Neural cell (in vitro differentiated cells): Measurements from ENCODE around the gene MLPH. TPM values are rescaled to one million over a fixed set of nuclear protein-coding genes. Genes with fewer than 3 reads are reported as not detected.

ENCODE experiments used
- H2AFZ ChIP-seq: fragments of 200-600, 300-800 bp; sonication (generic), shearing (Covaris generic); 2 replicates; pipeline ENCODE4 v1.6.0; 2014; ENCODE audit warnings: low read depth, mild to moderate bottlenecking, antibody characterized with exemption, low read length, moderate library complexity
- H3F3A ChIP-seq: fragments of 200-600 bp; shearing (Covaris generic); 2 replicates; pipeline ENCODE4 v1.6.1; 2016; ENCODE audit warnings: mild to moderate bottlenecking, moderate library complexity, mixed read lengths, antibody characterized with exemption, low read length; ENCODE audit not compliant: insufficient read depth, poor library complexity, severe bottlenecking
- H3K27ac ChIP-seq: fragments of 200-600, 300-800 bp; sonication (generic), shearing (Covaris generic); 2 replicates; pipeline ENCODE4 v1.5.1; 2014; ENCODE audit warnings: mild to moderate bottlenecking, low read length, moderate library complexity
- H3K27me3 ChIP-seq: fragments of 300-800, 200-600 bp; sonication (generic), shearing (Covaris generic); 2 replicates; pipeline ENCODE4 v1.6.0; 2014; ENCODE audit warnings: mild to moderate bottlenecking, low read depth, low read length, moderate library complexity; ENCODE audit not compliant: insufficient read depth
- H3K36me3 ChIP-seq: fragments of 300-800, 200-600 bp; sonication (generic), shearing (Covaris generic); 2 replicates; pipeline ENCODE4 v1.5.1; 2014; ENCODE audit warnings: mild to moderate bottlenecking, antibody characterized with exemption, low read length, moderate library complexity; ENCODE audit not compliant: insufficient read depth
- H3K4me2 ChIP-seq: fragments of 300-800, 200-600 bp; sonication (generic), shearing (Covaris generic); 2 replicates; pipeline ENCODE4 v1.6.0; 2014; ENCODE audit warnings: mild to moderate bottlenecking, low read length
- H3K4me3 ChIP-seq: fragments of 300-800, 200-600 bp; sonication (generic), shearing (Covaris generic); 2 replicates; pipeline ENCODE4 v1.5.1; 2014; ENCODE audit warnings: mild to moderate bottlenecking, low read length, moderate library complexity
- H3K79me2 ChIP-seq: fragments of 200-600 bp; shearing (Covaris generic); replicated peaks from 2 replicates; pipeline ENCODE4 v1.6.0; 2014; ENCODE audit warnings: mild to moderate bottlenecking, low read length, moderate library complexity; ENCODE audit not compliant: insufficient read depth
- H3K9ac ChIP-seq: fragments of 300-800, 200-600 bp; sonication (generic), shearing (Covaris generic); 2 replicates; pipeline ENCODE4 v1.6.1; 2016; ENCODE audit warnings: mild to moderate bottlenecking, low read length, mixed read lengths
- H3K9me2 ChIP-seq: fragments of 200-600 bp; shearing (Covaris generic); 2 replicates; pipeline ENCODE4 v1.6.1; 2016; ENCODE audit warnings: mild to moderate bottlenecking, low read length, mixed read lengths; ENCODE audit not compliant: insufficient read depth
- H3K9me3 ChIP-seq: fragments of 200-600, 300-800 bp; sonication (generic), shearing (Covaris generic); 2 replicates; pipeline ENCODE4 v1.6.1; 2016; ENCODE audit warnings: mild to moderate bottlenecking, mixed run types, low read length, moderate library complexity, mixed read lengths
- H4K20me1 ChIP-seq: fragments of 200-600 bp; shearing (Covaris generic); 2 replicates; pipeline ENCODE4 v1.6.1; 2016; ENCODE audit warnings: mild to moderate bottlenecking, mixed run types; ENCODE audit not compliant: insufficient read depth
- CTCF ChIP-seq: fragments of 450-650 bp; IDR thresholded peaks from 2 replicates; pipeline ENCODE4 v1.5.1; 2014; ENCODE audit warnings: antibody characterized with exemption, mild to moderate bottlenecking, moderate library complexity; ENCODE audit not compliant: poor library complexity, severe bottlenecking
- EP300 ChIP-seq: fragments of 450-650 bp; conservative IDR thresholded peaks from 2 replicates; pipeline ENCODE4 v1.6.1; 2014; ENCODE audit warnings: antibody characterized with exemption, mild to moderate bottlenecking, moderate library complexity; ENCODE audit not compliant: poor library complexity, severe bottlenecking
- EZH2 ChIP-seq: fragments of 200-600, 300-800 bp; shearing (Covaris generic), sonication (generic); IDR thresholded peaks from 2 replicates; pipeline ENCODE4 v1.6.1; 2014; ENCODE audit warnings: antibody characterized with exemption, low read length, borderline replicate concordance, mild to moderate bottlenecking; ENCODE audit not compliant: insufficient read depth, poor library complexity, severe bottlenecking
- MXI1 ChIP-seq: fragments of 450-650 bp; conservative IDR thresholded peaks from 2 replicates; pipeline ENCODE4 v1.6.1; 2014; ENCODE audit warnings: antibody characterized with exemption, mild to moderate bottlenecking; ENCODE audit not compliant: poor library complexity, severe bottlenecking
- POLR2AphosphoS5 ChIP-seq: IDR thresholded peaks from 2 replicates; pipeline ENCODE4 v1.6.1; 2012
- RAD21 ChIP-seq: fragments of 450-650 bp; conservative IDR thresholded peaks from 2 replicates; pipeline ENCODE4 v1.6.1; 2014; ENCODE audit warnings: antibody characterized with exemption, mild to moderate bottlenecking, moderate library complexity
- SMC3 ChIP-seq: fragments of 450-650 bp; conservative IDR thresholded peaks from 2 replicates; pipeline ENCODE4 v1.6.1; 2014; ENCODE audit warnings: antibody characterized with exemption, mild to moderate bottlenecking, moderate library complexity; ENCODE audit not compliant: poor library complexity
- TAF1 ChIP-seq: IDR thresholded peaks from 2 replicates; pipeline ENCODE4 v1.6.1; 2012; ENCODE audit warnings: low read depth
- polyA plus RNA-seq: library from polyadenylated mRNA; depleted of rRNA; stranded (reverse); fragments of >200 nt; gene quantifications from 2 replicates; pipeline ENCODE4 v1.2.3, GENCODE V29; 2014
- TF ChIP-seq, protein P1 (sequence below): IDR thresholded peaks from 2 replicates; pipeline ENCODE4 v1.6.1; 2012; ENCODE audit warnings: borderline replicate concordance

The MLPH gene
- polyA plus RNA-seq, 1 donor from 2014 or later: not detected

DNA sequence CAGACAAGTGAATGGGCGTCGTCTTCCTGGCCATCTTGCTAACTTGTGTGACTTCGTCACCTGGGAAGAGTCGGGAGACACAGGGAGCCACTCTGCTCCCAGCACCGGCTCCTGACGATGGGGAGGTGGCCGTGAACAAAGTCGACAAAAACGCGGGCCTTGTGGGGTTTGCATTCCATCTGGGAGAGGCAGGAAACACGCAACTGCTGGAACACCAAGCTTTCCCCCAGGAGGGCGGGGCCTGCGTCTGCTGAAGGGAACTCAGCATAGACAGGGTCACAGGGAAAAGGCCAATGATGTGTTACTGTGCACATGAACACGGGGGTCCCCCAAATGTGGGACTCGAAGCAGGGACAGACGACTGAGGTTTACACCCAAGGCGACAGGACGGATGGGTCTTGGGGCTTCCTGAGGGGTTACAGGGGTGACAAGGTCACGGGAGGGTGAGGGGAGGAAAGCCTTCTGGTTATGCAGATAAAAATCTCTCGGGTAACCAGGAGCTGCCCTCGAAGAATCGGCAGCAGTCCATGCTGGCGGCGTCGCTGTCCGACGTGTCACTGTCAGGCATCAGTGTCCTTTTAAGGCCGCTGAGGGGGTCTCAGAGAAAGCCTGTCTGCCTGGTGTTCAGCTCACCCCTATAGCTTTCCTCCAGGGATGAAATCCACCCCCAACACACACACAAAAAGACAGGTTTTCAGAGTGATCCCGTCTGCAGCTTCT, 51.1 kb downstream of the MLPH start (continued):
- TF ChIP-seq POLR2AphosphoS5 (no peak), SMC3 (no peak), RAD21 (no peak), MXI1 (no peak)

GRCh38 chr2:237538901-237539300, 51.9 kb downstream of the MLPH start:
- no peaks in the 10 kb centered on the region for H4K20me1 ChIP-seq
- no peak for TF ChIP-seq RAD21
- TF ChIP-seq EP300: no peak
- no peak for TF ChIP-seq TAF1
- TF ChIP-seq EZH2: no peak
- no peak for TF ChIP-seq CTCF
- TF ChIP-seq SMC3: no peak
- no peak overlapping the region for H3K9ac ChIP-seq
- no peaks in the 10 kb centered on the region for H3K36me3 ChIP-seq
- H3K9me2 ChIP-seq: no peaks in the 10 kb centered on the region
- no peaks in the 10 kb centered on the region for H3F3A ChIP-seq
- no peak overlapping the region for H3K4me2 ChIP-seq
- no peaks in the 10 kb centered on the region for H3K9me3 ChIP-seq
- no peak overlapping the region for H3K27ac ChIP-seq
- H2AFZ ChIP-seq: no peak overlapping the region
- H3K79me2 ChIP-seq: no peaks in the 10 kb centered on the region
- no peak overlapping the region for H3K4me3 ChIP-seq
- H3K27me3 ChIP-seq: no peaks in the 10 kb centered on the region

DNA sequence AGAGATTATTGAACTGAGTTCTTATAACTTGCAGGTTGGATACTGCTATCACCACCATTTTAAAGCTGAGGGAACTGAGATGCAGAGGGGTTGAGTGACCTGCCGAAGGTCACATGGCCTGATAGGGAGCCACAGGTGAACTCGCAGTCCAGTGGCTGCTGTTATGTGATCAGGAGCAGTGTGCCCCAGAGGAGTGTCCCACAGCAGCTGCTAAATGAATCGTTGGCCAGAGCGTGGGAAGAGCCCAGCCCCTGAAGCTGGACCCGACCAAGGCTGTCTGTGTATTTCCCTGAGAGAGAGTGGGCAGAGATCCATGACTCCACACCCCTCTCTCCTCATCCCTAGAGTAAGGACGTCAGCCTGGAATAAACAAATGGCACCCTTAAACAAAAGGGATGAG, 52.6 kb downstream of the MLPH start:
- H3K4me3 ChIP-seq: no peak overlapping the region
- no peaks in the 10 kb centered on the region for H3K79me2 ChIP-seq
- H3K9me3 ChIP-seq: no peaks in the 10 kb centered on the region
- no peaks in the 10 kb centered on the region for H3K36me3 ChIP-seq
- H4K20me1 ChIP-seq: no peaks in the 10 kb centered on the region
- no peaks in the 10 kb centered on the region for H3F3A ChIP-seq
- no peak overlapping the region for H3K9ac ChIP-seq
- no peaks in the 10 kb centered on the region for H3K9me2 ChIP-seq
- no peak overlapping the region for H2AFZ ChIP-seq
- no peak overlapping the region for H3K4me2 ChIP-seq
- TF ChIP-seq, protein P1, sequence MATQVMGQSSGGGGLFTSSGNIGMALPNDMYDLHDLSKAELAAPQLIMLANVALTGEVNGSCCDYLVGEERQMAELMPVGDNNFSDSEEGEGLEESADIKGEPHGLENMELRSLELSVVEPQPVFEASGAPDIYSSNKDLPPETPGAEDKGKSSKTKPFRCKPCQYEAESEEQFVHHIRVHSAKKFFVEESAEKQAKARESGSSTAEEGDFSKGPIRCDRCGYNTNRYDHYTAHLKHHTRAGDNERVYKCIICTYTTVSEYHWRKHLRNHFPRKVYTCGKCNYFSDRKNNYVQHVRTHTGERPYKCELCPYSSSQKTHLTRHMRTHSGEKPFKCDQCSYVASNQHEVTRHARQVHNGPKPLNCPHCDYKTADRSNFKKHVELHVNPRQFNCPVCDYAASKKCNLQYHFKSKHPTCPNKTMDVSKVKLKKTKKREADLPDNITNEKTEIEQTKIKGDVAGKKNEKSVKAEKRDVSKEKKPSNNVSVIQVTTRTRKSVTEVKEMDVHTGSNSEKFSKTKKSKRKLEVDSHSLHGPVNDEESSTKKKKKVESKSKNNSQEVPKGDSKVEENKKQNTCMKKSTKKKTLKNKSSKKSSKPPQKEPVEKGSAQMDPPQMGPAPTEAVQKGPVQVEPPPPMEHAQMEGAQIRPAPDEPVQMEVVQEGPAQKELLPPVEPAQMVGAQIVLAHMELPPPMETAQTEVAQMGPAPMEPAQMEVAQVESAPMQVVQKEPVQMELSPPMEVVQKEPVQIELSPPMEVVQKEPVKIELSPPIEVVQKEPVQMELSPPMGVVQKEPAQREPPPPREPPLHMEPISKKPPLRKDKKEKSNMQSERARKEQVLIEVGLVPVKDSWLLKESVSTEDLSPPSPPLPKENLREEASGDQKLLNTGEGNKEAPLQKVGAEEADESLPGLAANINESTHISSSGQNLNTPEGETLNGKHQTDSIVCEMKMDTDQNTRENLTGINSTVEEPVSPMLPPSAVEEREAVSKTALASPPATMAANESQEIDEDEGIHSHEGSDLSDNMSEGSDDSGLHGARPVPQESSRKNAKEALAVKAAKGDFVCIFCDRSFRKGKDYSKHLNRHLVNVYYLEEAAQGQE: no peak
- TF ChIP-seq MXI1 (no peak), EP300 (no peak), CTCF (no peak), SMC3 (no peak), POLR2AphosphoS5 (no peak), TAF1 (no peak), RAD21 (no peak), EZH2 (no peak)
- no peaks in the 10 kb centered on the region for H3K27me3 ChIP-seq
- H3K27ac ChIP-seq: no peak overlapping the region
